Endothelial cell of umbilical vein (primary cell): ENCODE data around the gene LTBP1. TPM values are rescaled to one million over a fixed set of nuclear protein-coding genes. Genes with fewer than 3 reads are reported as not detected.

Experiments
- BruUV-seq: library from RNA; stranded (reverse); fragments of 400-500 nt; replicated peaks from 2 replicates; lab custom pipeline; 2021; lab: Mats Ljungman, UMichigan
- CTCF ChIA-PET: fragments of 300-600, 350-600 bp; sonication (Branson Sonifier 250); formaldehyde crosslinking; loops from one replicate; lab custom pipeline; 2021; ENCODE audit warnings: antibody characterized with exemption, inconsistent platforms; lab: Charles Lee
- POLR2A ChIA-PET: fragments of 300-600, 350-600 bp; sonication (Branson Sonifier 250); formaldehyde crosslinking; loops from one replicate; lab custom pipeline; 2021; ENCODE audit warnings: antibody characterized with exemption, inconsistent platforms; lab: Charles Lee
- DNase-seq: peaks from one replicate; pipeline ENCODE4 v3.0.0-alpha.2; 2011; ENCODE audit warnings: low read depth, low spot score
- FAIRE-seq: peaks from 2 replicates; lab custom pipeline; 2011; peaks lifted over from hg19 to GRCh38; lab: Jason Lieb, UNC
- H2AFZ ChIP-seq: 2 replicates; pipeline ENCODE4 v1.6.0; 2012; ENCODE audit warnings: low read depth, low read length, control low read depth, inconsistent platforms
- H3K27ac ChIP-seq: 2 replicates; pipeline ENCODE4 v1.5.1; 2011; ENCODE audit warnings: low read depth, mild to moderate bottlenecking, control low read depth, low read length, moderate library complexity; ENCODE audit not compliant: insufficient read depth
- H3K27me3 ChIP-seq, 2 experiments: 2 replicates each; pipeline versions ENCODE4 v1.6.0 to v1.6.1; 2011; ENCODE audit warnings: low read length in 2 of 2, mixed read lengths in 1 of 2; ENCODE audit not compliant: control insufficient read depth in 2 of 2, insufficient read depth in 2 of 2
- H3K36me3 ChIP-seq, 2 experiments: 2 replicates in 1 of 2; 3 replicates in 1 of 2; pipeline ENCODE4 v1.5.1; 2011; ENCODE audit warnings: low read length in 2 of 2, mild to moderate bottlenecking in 1 of 2, moderate library complexity in 1 of 2; ENCODE audit not compliant: control insufficient read depth in 2 of 2, insufficient read depth in 2 of 2; ENCODE audit errors: extremely low read depth in 1 of 2
- H3K4me1 ChIP-seq: 3 replicates; pipeline ENCODE4 v1.5.1; 2011; ENCODE audit warnings: mild to moderate bottlenecking, low read length; ENCODE audit not compliant: control insufficient read depth, insufficient read depth; ENCODE audit errors: extremely low read depth
- H3K4me2 ChIP-seq: 2 replicates; pipeline ENCODE4 v1.6.1; 2011; ENCODE audit warnings: low read length, control low read depth, mixed read lengths; ENCODE audit not compliant: insufficient read depth
- H3K4me3 ChIP-seq, 3 experiments: fragments of 200-600 bp in 1 of 3; sonication (generic), shearing (Covaris generic) in 1 of 3; replicated peaks in 1 of 3; 2 replicates each; pipeline ENCODE4 v1.5.1; 2011 to 2016; ENCODE audit warnings: control low read depth in 3 of 3, low read length in 3 of 3, mild to moderate bottlenecking in 2 of 3, inconsistent platforms in 1 of 3, low read depth in 1 of 3, moderate library complexity in 1 of 3; ENCODE audit not compliant: insufficient read depth in 1 of 3
- H3K79me2 ChIP-seq: 2 replicates; pipeline ENCODE4 v1.6.0; 2012; ENCODE audit warnings: low read length, inconsistent platforms; ENCODE audit not compliant: control insufficient read depth, insufficient read depth
- H3K9ac ChIP-seq: replicated peaks from 2 replicates; pipeline ENCODE3; 2011; ENCODE audit warnings: low read length, control low read depth; ENCODE audit not compliant: insufficient read depth; ENCODE audit errors: extremely low read depth
- H3K9me1 ChIP-seq: replicated peaks from 3 replicates; pipeline ENCODE4 v1.6.0; 2011; ENCODE audit warnings: mild to moderate bottlenecking, low read length; ENCODE audit not compliant: control insufficient read depth, insufficient read depth; ENCODE audit errors: extremely low read depth
- H3K9me3 ChIP-seq: replicated peaks from 2 replicates; pipeline ENCODE4 v1.5.1; 2012; ENCODE audit warnings: low read length, inconsistent platforms; ENCODE audit not compliant: control insufficient read depth, insufficient read depth
- H4K20me1 ChIP-seq: replicated peaks from 2 replicates; pipeline ENCODE3; 2011; ENCODE audit warnings: mild to moderate bottlenecking, low read length; ENCODE audit not compliant: control insufficient read depth, insufficient read depth; ENCODE audit errors: extremely low read depth
- CTCF ChIP-seq, 2 donors: IDR thresholded peaks; 1 replicate in 1 of 2; 2 replicates in 1 of 2; pipeline ENCODE4 v1.5.1; 2011; ENCODE audit warnings: low read length in 2 of 2, mild to moderate bottlenecking in 2 of 2, moderate library complexity in 2 of 2, control low read depth in 1 of 2, inconsistent platforms in 1 of 2, low read depth in 1 of 2; ENCODE audit not compliant: insufficient read depth in 1 of 2; ENCODE audit errors: extremely low read depth in 1 of 2
- EZH2 ChIP-seq: IDR thresholded peaks from 2 replicates; pipeline ENCODE4 v1.6.1; 2012; ENCODE audit warnings: borderline replicate concordance, low read depth, mild to moderate bottlenecking, moderate library complexity, low read length, inconsistent platforms; ENCODE audit not compliant: severe bottlenecking
- FOS ChIP-seq: IDR thresholded peaks from 2 replicates; pipeline ENCODE4 v1.6.1; 2011; ENCODE audit warnings: mild to moderate bottlenecking, low read length, moderate library complexity, borderline replicate concordance; ENCODE audit not compliant: insufficient read depth
- GATA2 ChIP-seq: IDR thresholded peaks from 2 replicates; pipeline ENCODE4 v1.7.0; 2011; ENCODE audit warnings: low read depth, mild to moderate bottlenecking, moderate library complexity, mixed read lengths, low read length; ENCODE audit not compliant: insufficient read length, insufficient read depth
- JUN ChIP-seq: IDR thresholded peaks from 2 replicates; pipeline ENCODE4 v1.6.1; 2011; ENCODE audit warnings: borderline replicate concordance, low read depth; ENCODE audit not compliant: insufficient read length, insufficient read depth
- MAX ChIP-seq: IDR thresholded peaks from 2 replicates; pipeline ENCODE4 v1.6.1; 2011; ENCODE audit not compliant: insufficient read depth, insufficient read length
- MYC ChIP-seq: IDR thresholded peaks from one replicate; pipeline ENCODE4 v1.6.1; 2011; ENCODE audit warnings: mild to moderate bottlenecking, low read depth, low read length
- POLR2A ChIP-seq: IDR thresholded peaks from 2 replicates; pipeline ENCODE4 v1.6.1; 2012; ENCODE audit warnings: low read depth, mild to moderate bottlenecking, control low read depth, low read length
- POLR2AphosphoS5 ChIP-seq: IDR thresholded peaks from 2 replicates; pipeline ENCODE4 v1.6.1; 2012; ENCODE audit warnings: low read depth, mild to moderate bottlenecking, control low read depth, low read length, moderate library complexity; ENCODE audit not compliant: insufficient read depth
- dilution Hi-C: fragments of 300-500 bp; cut with MboI; formaldehyde crosslinking; loops from one replicate; pipeline ENCODE4 v1.15.0; 2019; ENCODE audit warnings: low sequenced_read_pairs; ENCODE audit not compliant: extremely low pct_ligation_motif_present
- intact Hi-C: fragments of 100-400 bp; cut with micrococcal nuclease; formaldehyde crosslinking; loops from one replicate; pipeline ENCODE4 v1.10.0; 2022
- polyA plus RNA-seq, 4 experiments: library from polyadenylated mRNA; depleted of rRNA in 3 of 4; stranded (reverse) in 3 of 4; unstranded in 1 of 4; fragments of >200 nt; gene quantifications; 2 replicates each; pipeline versions ENCODE4 v1.2.1 to v1.2.3, GENCODE V29; 2011 to 2012; ENCODE audit warnings: missing spikeins in 1 of 4
- total RNA-seq: library from RNA; stranded (reverse); gene quantifications from 2 replicates; pipeline ENCODE4 v1.2.3, GENCODE V29; 2021

The LTBP1 gene
- total and polyA plus RNA-seq, 2 donors (not counting 3 experiments of a cell fraction or from before 2014, with no cell fraction given) = 57.4 to 68.2 TPM

- H4K20me1 ChIP-seq = no peaks in the 10 kb centered on the region
- peaks cover 0 to 3% of the 10 kb centered on the region in 2 experiments for H3K36me3 ChIP-seq
- CTCF ChIA-PET = interaction anchor here (0.8 to 2.5 kb wide), 3 partner anchors 107 to 317 kb away, joined by 4 to 8 read pairs (median 6); no protein-coding TSS in a partner anchor
- FAIRE-seq (no peak), DNase-seq (no peak)
- no peak overlapping the region for H2AFZ ChIP-seq
- no peak overlapping the region for H3K4me3 ChIP-seq
- no peak overlapping the region for H3K27ac ChIP-seq
- no peak overlapping the region for H3K4me2 ChIP-seq
- H3K9ac ChIP-seq = no peak overlapping the region
- peaks cover 6% of the 10 kb centered on the region for H3K4me1 ChIP-seq
- H3K9me1 ChIP-seq = no peaks in the 10 kb centered on the region
- H3K27me3 ChIP-seq = no peaks in the 10 kb centered on the region
- TF ChIP-seq FOS (no peak), JUN (no peak), GATA2 (no peak), POLR2A (no peak), CTCF (IDR thresholded peaks at IDR 0.05; ENCODE audit: extremely low read depth in 1 of 2, insufficient read depth in 1 of 2, low read depth in 1 of 2, low read length in 2 of 2) (no peak), POLR2AphosphoS5 (no peak), MYC (no peak), EZH2 (no peak), MAX (no peak)
- POLR2A ChIA-PET = no interaction called here
- intact Hi-C loops = loop anchor here (5.0 kb wide), 2 partner anchors 178 to 318 kb away; partner anchors contain the start of gene LTBP1
- dilution Hi-C loops = no loop called here
- no TSS peak for BruUV-seq
- no peaks in the 10 kb centered on the region for H3K9me3 ChIP-seq
- H3K79me2 ChIP-seq = no peaks in the 10 kb centered on the region
These were observed 319.0 kb downstream of the LTBP1 start for GRCh38 chr2:33265584-33266338.
